ENCODE measurements around the gene HTR3D.
"Not testable (repeated sequence)": the region's sequence is repeated elsewhere in the genome, so short reads cannot be mapped to it uniquely, and the experiment has no call there.

The HTR3D gene

GRCh38 chr3:184059424-184059823 is 27.9 kb downstream of the HTR3D start:
- H3K4me3 ChIP-seq (ENCODE audit: low read depth, low read length), result no peak overlapping the region
- no peak for DNase-seq (ENCODE audit: low read depth)

- no peak for DNase-seq (ENCODE audit: low read depth)
- H3K4me3 ChIP-seq (ENCODE audit: low read depth, low read length), result no peak overlapping the region
Measured at GRCh38 chr3:184062637-184063036, 31.1 kb downstream of the HTR3D start.

GRCh38 chr3:184066211-184066610 is 34.7 kb downstream of the HTR3D start:
- DNase-seq (ENCODE audit: low read depth), result no peak
- H3K4me3 ChIP-seq (ENCODE audit: low read depth, low read length), result no peak overlapping the region

- no peak for DNase-seq (ENCODE audit: low read depth)
- H3K4me3 ChIP-seq (ENCODE audit: low read depth, low read length), result no peak overlapping the region
Measured at GRCh38 chr3:184067573-184068055, 36.1 kb downstream of the HTR3D start.

- DNase-seq (ENCODE audit: low read depth), result no peak
Measured at GRCh38 chr3:184068344-184068743, 36.8 kb downstream of the HTR3D start.

GRCh38 chr3:184071142-184071541 is 39.6 kb downstream of the HTR3D start:
- DNase-seq (ENCODE audit: low read depth); H3K4me3 ChIP-seq (ENCODE audit: low read depth, low read length): not testable (repeated sequence)

More at GRCh38 chr3:184068344-184068743, 36.8 kb downstream of the HTR3D start:
- no peak overlapping the region for H3K4me3 ChIP-seq (ENCODE audit: low read depth, low read length)

GRCh38 chr3:184073621-184074020 is 42.1 kb downstream of the HTR3D start:
- no peak overlapping the region for H3K4me3 ChIP-seq (ENCODE audit: low read depth, low read length)
- DNase-seq (ENCODE audit: low read depth), result no peak

- H3K4me3 ChIP-seq (ENCODE audit: low read depth, low read length), result no peak overlapping the region
- no peak for DNase-seq (ENCODE audit: low read depth)
Measured at GRCh38 chr3:184075901-184076300, 44.4 kb downstream of the HTR3D start.

- DNase-seq (ENCODE audit: low read depth), result no peak
Measured at GRCh38 chr3:184077881-184078280, 46.3 kb downstream of the HTR3D start.

GRCh38 chr3:184078851-184079250 is 47.3 kb downstream of the HTR3D start:
- no peak overlapping the region for H3K4me3 ChIP-seq (ENCODE audit: low read depth, low read length)
- no peak for DNase-seq (ENCODE audit: low read depth)

More at GRCh38 chr3:184077881-184078280, 46.3 kb downstream of the HTR3D start:
- H3K4me3 ChIP-seq (ENCODE audit: low read depth, low read length), result no peak overlapping the region

GRCh38 chr3:184081116-184081830 is 49.7 kb downstream of the HTR3D start:
- no peak overlapping the region for H3K4me3 ChIP-seq (ENCODE audit: low read depth, low read length)
- no peak for DNase-seq (ENCODE audit: low read depth)

GRCh38 chr3:184082034-184082433 is 50.5 kb downstream of the HTR3D start:
- DNase-seq (ENCODE audit: low read depth), result no peak

GRCh38 chr3:184082465-184082864 is 50.9 kb downstream of the HTR3D start:
- H3K4me3 ChIP-seq (ENCODE audit: low read depth, low read length), result no peak overlapping the region
- DNase-seq (ENCODE audit: low read depth), result no peak

More at GRCh38 chr3:184082034-184082433, 50.5 kb downstream of the HTR3D start:
- no peak overlapping the region for H3K4me3 ChIP-seq (ENCODE audit: low read depth, low read length)

- DNase-seq (ENCODE audit: low read depth), result no peak
- no peak overlapping the region for H3K4me3 ChIP-seq (ENCODE audit: low read depth, low read length)
Measured at GRCh38 chr3:184085389-184085852, 53.9 kb downstream of the HTR3D start.
